Measurements from ENCODE around the gene AP3S1.

AP3S1 gene

DNA sequence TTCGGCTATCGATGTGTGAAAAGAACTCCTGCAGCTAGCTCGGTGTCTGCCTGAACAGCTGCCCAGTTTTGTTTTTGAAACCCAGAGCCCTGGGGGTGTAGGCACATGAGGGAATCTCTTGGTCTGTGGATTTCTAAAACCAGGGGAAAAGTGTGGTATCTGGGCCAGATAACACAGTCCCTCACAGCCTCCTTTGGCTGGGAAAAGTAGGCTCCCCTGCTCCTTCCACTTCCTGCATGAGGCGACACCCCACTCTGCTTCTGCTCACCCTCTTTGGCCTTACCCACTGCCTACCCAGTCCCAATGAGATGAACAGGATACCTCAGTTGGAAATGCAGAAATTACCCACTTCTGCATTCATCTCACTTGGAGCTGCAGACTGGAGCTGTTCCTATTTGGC lies 15.8 kb upstream of the AP3S1 start:
- Histone ChIP-seq H3K4me1 (ENCODE audit: control insufficient read depth, insufficient read depth, low read length) (no peaks in the 10 kb centered on the region), H3K4me3 (ENCODE audit: low read length) (no peak overlapping the region), H3K36me3 (ENCODE audit: control insufficient read depth, insufficient read depth, low read length, severe bottlenecking) (peaks cover 30% of the 10 kb centered on the region), H3K27me3 (replicated peaks; ENCODE audit: control insufficient read depth, insufficient read depth, low read length) (no peaks in the 10 kb centered on the region), H3K9me3 (ENCODE audit: control insufficient read depth, low read length) (peaks cover 5% of the 10 kb centered on the region), H3K9ac (ENCODE audit: low read length) (no peak overlapping the region)
- DNase-seq (ENCODE audit: low read depth), result no peak

DNA sequence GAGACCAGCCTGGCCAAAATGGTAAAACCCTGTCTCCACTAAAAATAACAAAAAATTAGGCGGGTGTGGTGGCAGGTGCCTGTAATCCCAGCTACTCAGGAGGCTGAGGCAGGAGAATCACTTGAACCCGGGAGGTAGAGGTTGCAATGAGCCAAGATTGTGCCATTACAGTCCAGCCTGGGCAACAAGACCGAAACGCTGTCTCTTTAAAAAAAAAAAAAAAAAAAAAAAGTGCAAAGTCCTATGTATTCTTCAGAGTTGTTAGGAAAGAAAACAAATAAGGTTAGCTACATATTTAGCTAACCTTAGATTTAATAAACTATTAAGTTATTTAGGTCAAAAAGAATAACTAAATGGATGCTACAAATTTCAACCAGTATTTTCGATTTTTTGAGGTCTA lies 11.8 kb upstream of the AP3S1 start:
- H3K4me3 ChIP-seq (ENCODE audit: low read length), result no peak overlapping the region

DNA sequence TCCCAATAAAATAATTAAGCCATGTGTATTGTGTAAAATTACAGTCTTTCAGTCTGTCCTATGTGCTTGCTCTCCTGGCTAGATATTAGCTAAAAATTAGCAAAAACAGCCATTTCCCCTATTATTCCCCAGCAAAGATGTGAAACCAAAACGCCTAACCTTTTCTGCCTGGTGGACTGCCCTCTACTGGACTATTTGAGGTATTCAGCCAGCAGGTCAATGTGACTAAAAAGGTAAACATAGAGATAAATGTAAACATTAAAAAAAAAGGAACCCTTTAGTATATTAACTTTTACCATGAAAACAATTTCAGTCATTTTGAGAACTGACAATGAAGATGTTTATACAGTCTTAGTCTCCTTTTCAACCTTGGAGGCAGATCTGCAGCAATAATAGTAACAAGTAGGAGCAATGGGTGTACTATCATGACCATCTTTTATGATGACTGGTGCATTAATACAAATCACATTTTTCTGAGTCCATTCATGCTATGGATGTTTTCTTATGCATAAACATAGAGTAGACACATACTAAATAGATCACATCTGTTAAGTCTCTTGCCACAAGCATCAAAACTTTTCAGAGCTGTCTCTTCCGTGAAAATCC lies 10.5 kb upstream of the AP3S1 start:
- H3K4me3 ChIP-seq (ENCODE audit: low read length), result no peak overlapping the region
- DNase-seq (ENCODE audit: low read depth), result peak; percentile 81
- no peaks in the 10 kb centered on the region for H3K27me3 ChIP-seq (replicated peaks; ENCODE audit: control insufficient read depth, insufficient read depth, low read length)
- H3K9me3 ChIP-seq (ENCODE audit: control insufficient read depth, low read length), result no peaks in the 10 kb centered on the region
- H3K4me1 ChIP-seq (ENCODE audit: control insufficient read depth, insufficient read depth, low read length), result no peaks in the 10 kb centered on the region
- H3K36me3 ChIP-seq (ENCODE audit: control insufficient read depth, insufficient read depth, low read length, severe bottlenecking), result peaks cover 79% of the 10 kb centered on the region
- H3K9ac ChIP-seq (ENCODE audit: low read length), result no peak overlapping the region

More for the DNA sequence above, 11.8 kb upstream of the AP3S1 start:
- no peak overlapping the region for H3K9ac ChIP-seq (ENCODE audit: low read length)
- peaks cover 5% of the 10 kb centered on the region for H3K9me3 ChIP-seq (ENCODE audit: control insufficient read depth, low read length)
- no peaks in the 10 kb centered on the region for H3K27me3 ChIP-seq (replicated peaks; ENCODE audit: control insufficient read depth, insufficient read depth, low read length)
- no peak for DNase-seq (ENCODE audit: low read depth)
- H3K36me3 ChIP-seq (ENCODE audit: control insufficient read depth, insufficient read depth, low read length, severe bottlenecking), result peaks cover 66% of the 10 kb centered on the region
- H3K4me1 ChIP-seq (ENCODE audit: control insufficient read depth, insufficient read depth, low read length), result no peaks in the 10 kb centered on the region

DNA sequence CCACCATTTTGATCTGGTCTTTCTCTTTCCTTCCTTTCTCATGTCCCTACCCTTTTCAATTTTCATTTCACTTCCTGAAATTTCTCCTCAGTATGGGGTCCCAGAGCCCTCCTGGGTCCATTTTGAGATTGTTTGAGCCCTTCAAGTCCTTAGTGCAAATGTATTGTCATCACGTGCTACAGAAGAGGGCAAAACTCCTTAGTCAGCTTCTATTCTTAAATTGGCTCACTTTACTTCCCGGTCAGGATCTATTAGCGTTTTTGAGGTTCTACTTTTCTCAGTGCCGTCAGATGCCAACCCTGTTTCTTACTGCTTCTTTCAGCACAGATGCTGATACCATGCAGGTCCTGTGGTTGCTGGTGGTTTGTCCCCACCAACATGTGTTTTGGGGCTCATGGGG lies 6.3 kb upstream of the AP3S1 start:
- Histone ChIP-seq H3K9ac (ENCODE audit: low read length) (no peak overlapping the region), H3K36me3 (ENCODE audit: control insufficient read depth, insufficient read depth, low read length, severe bottlenecking) (peaks cover 69% of the 10 kb centered on the region), H3K9me3 (ENCODE audit: control insufficient read depth, low read length) (no peaks in the 10 kb centered on the region), H3K27me3 (replicated peaks; ENCODE audit: control insufficient read depth, insufficient read depth, low read length) (no peaks in the 10 kb centered on the region), H3K4me3 (ENCODE audit: low read length) (no peak overlapping the region), H3K4me1 (ENCODE audit: control insufficient read depth, insufficient read depth, low read length) (peaks cover 38% of the 10 kb centered on the region)
- no peak for DNase-seq (ENCODE audit: low read depth)

DNA sequence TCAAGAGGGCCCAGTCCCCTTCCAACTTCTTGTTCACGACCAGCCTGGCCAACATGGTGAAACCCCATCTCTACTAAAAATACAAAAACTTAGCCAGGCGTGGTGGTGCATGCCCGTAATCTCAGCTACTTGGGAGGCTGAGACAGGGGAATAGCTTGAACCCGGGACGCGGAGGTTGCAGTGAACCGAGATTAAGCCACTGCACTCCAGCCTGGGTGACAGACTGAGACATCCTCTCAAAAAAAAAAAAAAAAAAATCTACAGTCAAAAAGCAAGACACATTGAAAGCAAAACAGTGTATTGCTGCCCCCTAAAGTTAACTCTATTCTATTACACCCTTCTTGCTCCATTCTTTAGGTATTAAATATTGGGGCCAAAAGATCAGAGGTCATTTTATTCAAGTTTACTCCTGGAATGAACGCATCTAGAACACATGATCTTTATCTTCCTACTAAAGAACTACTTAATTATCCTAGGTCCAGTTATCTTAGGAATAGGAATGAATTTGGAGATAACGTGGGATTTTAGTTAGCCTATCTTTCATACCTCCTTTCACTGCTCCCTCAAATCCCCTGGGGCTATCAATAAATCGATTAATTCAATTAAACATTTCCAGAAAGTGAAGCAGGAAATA lies 2.7 kb upstream of the AP3S1 start:
- Histone ChIP-seq H3K9me3 (ENCODE audit: control insufficient read depth, low read length) (no peaks in the 10 kb centered on the region), H3K9ac (ENCODE audit: low read length) (peak overlapping the region; percentile 87), H3K4me1 (ENCODE audit: control insufficient read depth, insufficient read depth, low read length) (peaks cover 52% of the 10 kb centered on the region), H3K4me3 (ENCODE audit: low read length) (peak overlapping the region; percentile 99), H3K36me3 (ENCODE audit: control insufficient read depth, insufficient read depth, low read length, severe bottlenecking) (peaks cover 38% of the 10 kb centered on the region), H3K27me3 (replicated peaks; ENCODE audit: control insufficient read depth, insufficient read depth, low read length) (no peaks in the 10 kb centered on the region)
- peak; percentile 86 for DNase-seq (ENCODE audit: low read depth)

DNA sequence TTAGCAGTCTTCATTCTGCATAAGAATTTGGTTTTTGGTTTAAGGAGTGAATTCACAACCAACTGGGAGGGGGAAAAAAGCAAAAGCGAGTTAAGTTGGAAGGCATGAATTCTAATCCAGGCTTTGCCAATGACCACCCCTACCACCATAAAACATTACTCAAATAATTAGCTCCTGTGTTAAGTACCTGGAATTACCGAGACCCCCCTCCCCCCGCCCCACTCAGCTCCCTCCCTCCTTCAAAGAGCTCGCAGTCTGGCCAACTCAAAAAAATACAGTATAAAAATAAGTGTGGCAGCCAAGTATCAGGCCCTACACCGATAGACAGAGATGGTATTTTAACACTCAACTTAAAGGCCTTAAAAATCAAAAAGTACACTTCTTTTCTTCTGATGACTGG lies 862 bp upstream of the AP3S1 start:
- H3K9me3 ChIP-seq (ENCODE audit: control insufficient read depth, low read length), result no peaks in the 10 kb centered on the region
- DNase-seq (ENCODE audit: low read depth), result no peak
- peak overlapping the region; percentile 87 for H3K9ac ChIP-seq (ENCODE audit: low read length)
- peaks cover 19% of the 10 kb centered on the region for H3K36me3 ChIP-seq (ENCODE audit: control insufficient read depth, insufficient read depth, low read length, severe bottlenecking)
- H3K27me3 ChIP-seq (replicated peaks; ENCODE audit: control insufficient read depth, insufficient read depth, low read length), result no peaks in the 10 kb centered on the region
- H3K4me1 ChIP-seq (ENCODE audit: control insufficient read depth, insufficient read depth, low read length), result peaks cover 62% of the 10 kb centered on the region
- peak overlapping the region; percentile 99 for H3K4me3 ChIP-seq (ENCODE audit: low read length)

DNA sequence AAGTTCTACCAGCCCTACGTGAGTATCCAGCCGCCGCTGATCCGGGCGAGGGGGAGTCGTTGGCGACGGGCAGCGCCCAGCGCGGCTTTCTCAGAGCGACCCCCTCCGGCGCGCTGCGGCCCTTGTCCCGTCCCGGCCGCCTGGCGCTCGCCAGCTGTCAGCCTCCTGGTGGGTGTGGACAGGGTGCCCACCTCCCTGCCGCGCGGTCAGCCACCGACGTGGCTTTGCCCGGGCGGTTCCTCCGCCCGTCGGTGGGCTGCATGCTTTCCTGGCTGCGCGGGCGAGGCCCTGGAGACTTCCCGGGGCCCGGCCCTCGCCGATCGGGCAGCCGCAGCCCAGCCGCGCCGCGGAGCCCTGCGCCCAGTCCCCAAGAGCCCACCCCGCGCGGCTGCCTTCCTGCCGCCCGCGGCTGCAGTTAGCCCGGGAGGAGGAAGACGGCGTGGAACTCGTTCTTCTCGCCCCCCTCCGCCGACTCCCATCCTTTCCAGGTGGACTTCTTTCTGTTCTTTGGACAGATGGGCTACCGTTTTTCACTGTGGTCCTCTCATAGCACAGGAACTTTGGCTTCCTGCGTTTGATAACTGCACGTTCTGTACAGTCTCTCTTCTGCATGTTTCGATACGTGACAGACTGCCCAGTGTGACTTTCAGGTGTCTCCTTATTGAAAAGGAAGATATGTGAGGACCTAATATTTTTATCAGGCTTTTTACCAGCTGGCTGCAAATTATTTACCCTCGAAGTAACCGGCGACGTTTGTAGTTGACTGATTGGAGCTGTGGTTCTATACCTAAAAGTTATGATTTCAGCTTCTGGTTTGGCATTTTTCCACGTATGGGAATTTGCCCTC lies 577 bp downstream of the AP3S1 start:
- Histone ChIP-seq H3K4me3 (ENCODE audit: low read length) (peak overlapping the region; percentile 99), H3K27me3 (replicated peaks; ENCODE audit: control insufficient read depth, insufficient read depth, low read length) (no peaks in the 10 kb centered on the region), H3K9me3 (ENCODE audit: control insufficient read depth, low read length) (no peaks in the 10 kb centered on the region), H3K9ac (ENCODE audit: low read length) (peak overlapping the region; percentile 87), H3K36me3 (ENCODE audit: control insufficient read depth, insufficient read depth, low read length, severe bottlenecking) (peaks cover 6% of the 10 kb centered on the region), H3K4me1 (ENCODE audit: control insufficient read depth, insufficient read depth, low read length) (peaks cover 52% of the 10 kb centered on the region)
- DNase-seq (ENCODE audit: low read depth), result peak; percentile 86

DNA sequence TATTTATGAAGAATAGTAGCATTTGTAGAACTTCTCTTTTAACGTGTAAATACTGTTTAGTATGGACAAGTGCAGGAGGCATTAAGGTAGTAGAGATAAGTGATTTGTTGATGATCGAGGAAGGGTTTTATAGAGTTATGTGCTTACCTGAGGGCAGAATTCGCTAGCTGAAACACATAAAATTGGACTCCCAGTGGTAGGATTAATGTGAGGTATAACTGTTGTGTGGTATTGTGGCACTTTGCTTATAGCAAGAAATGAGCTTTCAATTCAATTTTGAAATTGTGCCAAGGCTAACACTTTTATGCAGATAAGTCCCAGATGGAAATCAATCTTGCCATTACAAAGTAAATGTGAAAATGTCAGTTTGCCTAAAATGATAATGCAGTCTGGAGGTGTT lies 1.2 kb downstream of the AP3S1 start:
- DNase-seq (ENCODE audit: low read depth), result no peak
- H3K4me3 ChIP-seq (ENCODE audit: low read length), result peak overlapping the region; percentile 99
- peaks cover 47% of the 10 kb centered on the region for H3K4me1 ChIP-seq (ENCODE audit: control insufficient read depth, insufficient read depth, low read length)
- no peaks in the 10 kb centered on the region for H3K27me3 ChIP-seq (replicated peaks; ENCODE audit: control insufficient read depth, insufficient read depth, low read length)
- H3K36me3 ChIP-seq (ENCODE audit: control insufficient read depth, insufficient read depth, low read length, severe bottlenecking), result no peaks in the 10 kb centered on the region
- peak overlapping the region; percentile 87 for H3K9ac ChIP-seq (ENCODE audit: low read length)
- H3K9me3 ChIP-seq (ENCODE audit: control insufficient read depth, low read length), result no peaks in the 10 kb centered on the region

DNA sequence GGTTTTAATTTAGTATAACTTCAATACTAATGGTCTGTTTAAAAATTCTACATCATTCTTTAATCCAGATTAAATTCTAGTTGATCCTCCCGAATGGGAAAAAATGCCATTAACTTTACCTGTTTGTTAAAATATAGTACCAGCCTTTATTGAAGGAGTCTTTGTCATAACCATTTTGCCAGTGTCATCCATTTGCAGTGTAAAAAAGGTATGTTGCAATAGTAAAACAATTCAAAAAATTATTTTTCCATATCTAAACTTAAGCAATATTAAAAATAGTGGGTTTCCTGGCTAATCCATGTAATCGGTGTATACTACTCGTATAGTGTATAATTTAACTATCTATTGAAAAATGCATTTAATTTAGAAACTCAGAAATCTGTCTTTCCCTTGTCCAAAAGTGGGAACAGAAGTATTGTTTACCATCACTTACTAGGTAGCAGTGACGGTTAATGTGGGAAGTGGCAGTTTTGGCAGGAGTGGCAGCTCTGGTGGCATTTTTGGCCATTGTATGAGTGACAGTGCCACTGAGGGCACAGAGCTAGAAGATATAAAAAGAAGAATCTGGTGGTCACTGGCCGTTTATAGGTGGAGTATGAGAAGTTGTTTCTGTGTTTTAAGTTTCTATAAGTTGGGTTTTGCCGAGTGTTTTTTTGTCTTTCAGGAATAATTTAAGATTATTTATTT lies 1.9 kb downstream of the AP3S1 start:
- Histone ChIP-seq H3K4me1 (ENCODE audit: control insufficient read depth, insufficient read depth, low read length) (peaks cover 41% of the 10 kb centered on the region), H3K9ac (ENCODE audit: low read length) (peak overlapping the region; percentile 87), H3K27me3 (replicated peaks; ENCODE audit: control insufficient read depth, insufficient read depth, low read length) (no peaks in the 10 kb centered on the region), H3K4me3 (ENCODE audit: low read length) (peak overlapping the region; percentile 99), H3K36me3 (ENCODE audit: control insufficient read depth, insufficient read depth, low read length, severe bottlenecking) (no peaks in the 10 kb centered on the region), H3K9me3 (ENCODE audit: control insufficient read depth, low read length) (no peaks in the 10 kb centered on the region)
- no peak for DNase-seq (ENCODE audit: low read depth)

DNA sequence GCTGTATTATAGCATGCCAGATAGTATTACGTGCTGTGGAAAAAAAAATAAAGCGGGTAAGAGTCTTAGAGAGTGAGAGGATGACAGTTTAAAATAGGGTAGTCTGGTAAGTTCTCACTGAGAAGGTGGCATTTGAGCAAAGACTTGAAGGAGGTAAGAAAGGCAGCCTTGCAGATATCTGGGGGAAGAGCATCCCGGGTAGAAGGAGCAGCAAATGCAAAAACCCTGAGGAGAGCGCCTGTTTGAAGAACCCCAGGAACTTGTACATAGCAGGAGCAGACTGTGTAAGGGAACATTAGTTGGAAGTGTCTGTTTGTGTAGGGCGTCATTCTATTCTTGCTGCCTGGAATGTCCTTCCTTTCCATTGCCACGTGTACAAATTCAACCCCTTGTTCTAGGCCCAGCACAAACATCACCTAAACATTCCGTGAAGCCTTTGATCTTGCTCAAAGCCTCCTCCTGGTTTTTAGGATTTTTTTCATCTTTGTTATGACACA lies 2.6 kb downstream of the AP3S1 start:
- Histone ChIP-seq H3K4me3 (ENCODE audit: low read length) (peak overlapping the region; percentile 99), H3K36me3 (ENCODE audit: control insufficient read depth, insufficient read depth, low read length, severe bottlenecking) (no peaks in the 10 kb centered on the region), H3K9ac (ENCODE audit: low read length) (peak overlapping the region; percentile 87), H3K27me3 (replicated peaks; ENCODE audit: control insufficient read depth, insufficient read depth, low read length) (no peaks in the 10 kb centered on the region), H3K9me3 (ENCODE audit: control insufficient read depth, low read length) (no peaks in the 10 kb centered on the region), H3K4me1 (ENCODE audit: control insufficient read depth, insufficient read depth, low read length) (peaks cover 33% of the 10 kb centered on the region)
- DNase-seq (ENCODE audit: low read depth), result no peak

DNA sequence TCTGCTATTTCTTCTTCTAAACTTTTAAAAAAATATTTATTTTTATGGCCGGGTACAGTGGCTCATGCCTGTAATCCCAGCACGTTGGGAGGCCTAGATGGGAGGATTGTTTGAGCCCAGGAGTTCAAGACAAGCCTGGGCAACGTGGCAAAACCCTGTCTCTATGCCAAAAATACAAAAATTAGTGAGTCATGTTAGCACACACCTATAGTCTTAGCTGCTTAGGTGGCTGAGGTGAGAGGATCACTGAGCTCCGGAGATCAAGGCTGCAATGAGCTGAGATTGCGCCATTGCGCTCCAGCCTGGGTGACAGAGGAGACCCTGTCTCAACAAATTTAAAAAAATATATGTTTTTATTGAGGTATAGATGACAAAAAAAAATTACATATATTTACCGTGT lies 5.6 kb downstream of the AP3S1 start:
- Histone ChIP-seq H3K4me3 (ENCODE audit: low read length) (no peak overlapping the region), H3K9ac (ENCODE audit: low read length) (no peak overlapping the region), H3K27me3 (replicated peaks; ENCODE audit: control insufficient read depth, insufficient read depth, low read length) (no peaks in the 10 kb centered on the region), H3K9me3 (ENCODE audit: control insufficient read depth, low read length) (no peaks in the 10 kb centered on the region), H3K4me1 (ENCODE audit: control insufficient read depth, insufficient read depth, low read length) (peaks cover 32% of the 10 kb centered on the region), H3K36me3 (ENCODE audit: control insufficient read depth, insufficient read depth, low read length, severe bottlenecking) (no peaks in the 10 kb centered on the region)
- DNase-seq (ENCODE audit: low read depth), result no peak
